Activated naive CD4-positive, alpha-beta T cell treated with anti-CD3 and anti-CD28 coated beads for 36 hours (primary cell): ENCODE data around the gene ZNF235. TPM values are rescaled to one million over a fixed set of nuclear protein-coding genes. Genes with fewer than 3 reads are reported as not detected.
"Not testable (repeated sequence)": the region's sequence is repeated elsewhere in the genome, so short reads cannot be mapped to it uniquely, and the experiment has no call there.

Experiments
- CTCF ChIA-PET: fragments of 350-600 bp; sonication (Branson Sonifier 250); formaldehyde crosslinking; loops from one replicate; lab custom pipeline; 2021; ENCODE audit warnings: antibody characterized with exemption; lab: Charles Lee
- DNase-seq: peaks from one replicate; pipeline ENCODE4 v3.0.0-alpha.2; 2020
- H3K27ac Mint-ChIP-seq: one replicate; pipeline ENCODE4 v1.8.0; 2021; ENCODE audit warnings: mild to moderate bottlenecking, mixed read lengths
- H3K27me3 Mint-ChIP-seq: one replicate; pipeline ENCODE4 v1.8.0; 2021; ENCODE audit warnings: low read depth, mixed read lengths
- H3K36me3 Mint-ChIP-seq: one replicate; pipeline ENCODE4 v1.8.0; 2021; ENCODE audit warnings: low read depth, mixed read lengths
- H3K4me1 Mint-ChIP-seq: one replicate; pipeline ENCODE4 v1.8.0; 2021; ENCODE audit warnings: low read depth, mixed read lengths
- H3K4me3 Mint-ChIP-seq: one replicate; pipeline ENCODE4 v1.8.0; 2021; ENCODE audit warnings: mild to moderate bottlenecking, moderate library complexity, mixed read lengths
- H3K9me3 Mint-ChIP-seq: one replicate; pipeline ENCODE4 v1.8.0; 2021; ENCODE audit warnings: mixed read lengths
- intact Hi-C: fragments of 100-400 bp; cut with micrococcal nuclease; formaldehyde crosslinking; loops from one replicate; pipeline ENCODE4 v1.15.1; 2023
- total RNA-seq, 2 experiments: library from RNA; stranded (reverse); gene quantifications; one replicate each; pipeline ENCODE4 v1.2.3, GENCODE V29; 2021

Gene ZNF235
- total RNA-seq, 2 experiments from 2014 or later = 1.5 to 1.6 TPM

DNA sequence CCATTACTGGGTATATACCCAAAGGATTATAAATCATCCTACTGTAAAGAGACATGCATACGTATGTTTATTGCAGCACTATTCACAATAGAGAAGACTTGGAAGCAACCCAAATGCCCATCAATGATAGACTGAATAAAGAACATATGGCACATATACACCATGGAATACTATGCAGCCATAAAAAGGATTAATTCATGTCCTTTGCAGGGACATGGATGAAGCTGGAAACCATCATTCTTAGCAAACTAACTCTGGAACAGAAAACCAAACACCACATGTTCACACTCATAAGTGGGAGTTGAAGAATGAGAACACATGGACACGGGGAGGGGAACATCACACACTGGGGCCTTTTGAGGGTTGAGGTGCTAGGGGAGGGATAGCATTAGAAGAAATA is 51.4 kb downstream of the ZNF235 start:
- H3K27me3 Mint-ChIP-seq, H3K4me1 Mint-ChIP-seq, DNase-seq, CTCF ChIA-PET, H3K4me3 Mint-ChIP-seq, intact Hi-C loops, H3K27ac Mint-ChIP-seq: not testable (repeated sequence)
- H3K9me3 Mint-ChIP-seq = peaks cover 81% of the 10 kb centered on the region
- peaks cover 63% of the 10 kb centered on the region for H3K36me3 Mint-ChIP-seq

DNA sequence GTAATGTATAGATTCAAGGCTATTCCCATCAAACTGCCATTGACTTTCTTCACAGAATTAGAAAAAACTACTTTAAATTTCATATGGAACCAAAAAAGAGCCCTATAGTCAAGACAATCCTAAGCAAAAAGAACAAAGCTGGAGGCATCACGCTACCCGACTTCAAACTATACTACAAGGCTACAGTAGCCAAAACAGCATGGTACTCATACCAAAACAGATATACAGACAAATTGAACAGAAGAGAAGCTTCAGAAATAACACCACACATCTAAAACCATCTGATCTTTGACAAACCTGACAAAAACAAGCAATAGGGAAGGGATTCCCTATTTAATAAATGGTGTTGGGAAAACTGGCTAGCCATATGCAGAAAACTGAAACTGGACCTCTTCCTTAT is 52.5 kb downstream of the ZNF235 start:
- H3K27ac Mint-ChIP-seq, CTCF ChIA-PET, H3K4me3 Mint-ChIP-seq, intact Hi-C loops, H3K27me3 Mint-ChIP-seq, H3K4me1 Mint-ChIP-seq, DNase-seq: not testable (repeated sequence)
- H3K36me3 Mint-ChIP-seq = peaks cover 60% of the 10 kb centered on the region
- H3K9me3 Mint-ChIP-seq = peaks cover 75% of the 10 kb centered on the region

DNA sequence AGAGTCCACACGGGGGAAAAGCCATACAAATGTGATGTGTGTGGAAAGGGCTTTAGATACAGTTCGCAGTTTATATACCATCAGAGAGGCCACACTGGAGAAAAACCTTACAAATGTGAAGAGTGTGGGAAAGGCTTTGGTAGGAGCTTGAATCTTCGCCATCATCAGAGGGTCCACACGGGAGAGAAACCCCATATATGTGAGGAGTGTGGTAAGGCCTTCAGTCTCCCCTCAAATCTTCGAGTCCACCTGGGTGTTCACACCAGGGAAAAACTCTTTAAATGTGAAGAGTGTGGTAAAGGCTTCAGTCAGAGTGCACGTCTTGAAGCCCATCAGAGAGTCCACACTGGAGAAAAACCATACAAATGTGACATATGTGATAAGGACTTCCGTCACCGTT is 68.4 kb downstream of the ZNF235 start:
- no peak for DNase-seq
- intact Hi-C loops = no loop called here
- Mint-ChIP-seq H3K4me1 (no peaks in the 10 kb centered on the region), H3K27me3 (no peaks in the 10 kb centered on the region), H3K4me3 (no peak overlapping the region), H3K9me3 (peaks cover 70% of the 10 kb centered on the region), H3K27ac (no peak overlapping the region), H3K36me3 (peaks cover 75% of the 10 kb centered on the region)
- CTCF ChIA-PET = no interaction called here

Other genes with a start within 250 kb of the ZNF235 start
- under 1 TPM; 0.76 to 0.86 TPM for gene ZNF284, start 232.9 kb downstream of the ZNF235 start, total RNA-seq
- 10 to 100 TPM in 1 of 2 experiments, 1 to 10 TPM in 1; 8.7 to 10.9 TPM for gene ZNF224, start 210.7 kb downstream of the ZNF235 start, total RNA-seq
- gene ZNF225, start 191.6 kb downstream of the ZNF235 start, total RNA-seq = 1 to 10 TPM; 2.1 to 2.2 TPM
- 1 to 10 TPM; 5.0 to 5.4 TPM for gene ZNF234, start 163.5 kb downstream of the ZNF235 start, total RNA-seq
- 10 to 100 TPM; 12.4 to 16.9 TPM for gene ZNF226, start 139.9 kb downstream of the ZNF235 start, total RNA-seq
- gene ZNF227, start 92.5 kb downstream of the ZNF235 start, total RNA-seq = 10 to 100 TPM; 17.9 to 19.4 TPM
- gene ZNF233, start 45.1 kb downstream of the ZNF235 start, total RNA-seq = under 1 TPM in 1 of 2 experiments, not detected in 1; 0.07 TPM
- under 1 TPM; 0.05 to 0.17 TPM for gene ZNF112, start 51.7 kb upstream of the ZNF235 start, total RNA-seq
- under 1 TPM; 0.67 to 0.86 TPM for gene ZNF285, start 96.6 kb upstream of the ZNF235 start, total RNA-seq
- gene ZNF229, start 143.4 kb upstream of the ZNF235 start, total RNA-seq = under 1 TPM; 0.57 to 0.79 TPM
- gene ZNF180, start 195.5 kb upstream of the ZNF235 start, total RNA-seq = 1 to 10 TPM; 3.3 to 5.2 TPM
- not detected for gene CEACAM20, start 224.7 kb upstream of the ZNF235 start, total RNA-seq